Hepatocyte (in vitro differentiated cells): Measurements from ENCODE around the gene TRA2B. TPM values are rescaled to one million over a fixed set of nuclear protein-coding genes. Genes with fewer than 3 reads are reported as not detected.

Experiments used
- DNase-seq: peaks from one replicate; pipeline ENCODE4 v3.0.0-alpha.2; 2016; ENCODE audit warnings: low spot score
- H2AFZ ChIP-seq: fragments of 200-600 bp; sonication (generic); 2 replicates; pipeline ENCODE4 v1.6.0; 2016; ENCODE audit warnings: antibody characterized with exemption, mild to moderate bottlenecking
- H3K27ac ChIP-seq: fragments of 200-600 bp; sonication (generic); 2 replicates; pipeline ENCODE4 v1.5.1; 2016; ENCODE audit warnings: mild to moderate bottlenecking
- H3K27me3 ChIP-seq: fragments of 200-600 bp; sonication (generic); 2 replicates; pipeline ENCODE4 v1.6.1; 2016
- H3K36me3 ChIP-seq: fragments of 200-600 bp; sonication (generic); replicated peaks from 2 replicates; pipeline ENCODE4 v1.5.1; 2016; ENCODE audit warnings: low read depth; ENCODE audit not compliant: insufficient read depth
- H3K4me1 ChIP-seq: fragments of 200-600 bp; sonication (generic); 2 replicates; pipeline ENCODE4 v1.5.1; 2016; ENCODE audit warnings: mild to moderate bottlenecking, moderate library complexity; ENCODE audit not compliant: insufficient read depth
- H3K4me2 ChIP-seq: fragments of 200-600 bp; sonication (generic); 2 replicates; pipeline ENCODE4 v1.6.0; 2016
- H3K4me3 ChIP-seq: fragments of 200-600 bp; sonication (generic); 2 replicates; pipeline ENCODE4 v1.5.1; 2016; ENCODE audit warnings: mild to moderate bottlenecking
- H3K79me2 ChIP-seq: fragments of 200-600 bp; sonication (generic); 2 replicates; pipeline ENCODE4 v1.6.0; 2017; ENCODE audit warnings: mild to moderate bottlenecking
- H3K9me2 ChIP-seq: fragments of 200-600 bp; sonication (generic); replicated peaks from 2 replicates; pipeline ENCODE4 v1.6.0; 2017; ENCODE audit warnings: mild to moderate bottlenecking; ENCODE audit not compliant: insufficient read depth
- H3K9me3 ChIP-seq: fragments of 200-600 bp; sonication (generic); 2 replicates; pipeline ENCODE4 v1.5.1; 2016; ENCODE audit warnings: low read depth, mild to moderate bottlenecking
- H4K20me1 ChIP-seq: fragments of 200-600 bp; sonication (generic); 2 replicates; pipeline ENCODE4 v1.6.0; 2016; ENCODE audit warnings: mild to moderate bottlenecking; ENCODE audit not compliant: insufficient read depth, poor library complexity, severe bottlenecking
- EZH2 ChIP-seq: fragments of 200-600 bp; sonication (generic); IDR thresholded peaks from 2 replicates; pipeline ENCODE4 v1.6.1; 2016; ENCODE audit warnings: antibody characterized with exemption, mild to moderate bottlenecking, borderline replicate concordance
- EZH2phosphoT487 ChIP-seq: fragments of 200-600 bp; sonication (generic); IDR thresholded peaks from one replicate; pipeline ENCODE4 v1.6.1; 2018; ENCODE audit warnings: antibody characterized with exemption, mild to moderate bottlenecking, low read depth, moderate library complexity; ENCODE audit not compliant: unreplicated experiment, severe bottlenecking
- WGBS: methylation state at CpG from one replicate; pipeline ENCODE4 v1.1.6; 2016; ENCODE audit warnings: low lambda C conversion rate; ENCODE audit errors: missing lambda C conversion rate; 5-methylcytosine and 5-hydroxymethylcytosine counted together
- polyA plus RNA-seq: library from polyadenylated mRNA; unstranded; fragments of >200 nt; fragmentation: Nextera tagmentation; extraction: Ambion mirVana; gene quantifications from 2 replicates; pipeline ENCODE4 v1.2.1, GENCODE V29; 2016
- total RNA-seq: library from RNA; depleted of rRNA; stranded (reverse); fragments of >200 nt; gene quantifications from 2 replicates; pipeline ENCODE4 v1.2.3, GENCODE V29; 2014
- TF ChIP-seq, protein P1 (sequence below): fragments of 200-600 bp; sonication (generic); IDR thresholded peaks from 2 replicates; pipeline ENCODE4 v1.5.1; 2016; ENCODE audit warnings: antibody characterized with exemption, mild to moderate bottlenecking; ENCODE audit not compliant: poor library complexity

TRA2B gene
- total and polyA plus RNA-seq, 2 experiments from 2014 or later: 93.6 to 135 TPM

GRCh38 chr3:185971579-185971978, 33.8 kb upstream of the TRA2B start:
- Histone ChIP-seq H3K4me3 (no peak overlapping the region), H3K79me2 (no peaks in the 10 kb centered on the region), H3K4me2 (no peak overlapping the region), H3K9me3 (no peaks in the 10 kb centered on the region), H3K27ac (no peak overlapping the region), H3K36me3 (no peaks in the 10 kb centered on the region), H4K20me1 (no peaks in the 10 kb centered on the region), H3K9me2 (no peaks in the 10 kb centered on the region), H2AFZ (no peak overlapping the region), H3K4me1 (no peaks in the 10 kb centered on the region), H3K27me3 (no peaks in the 10 kb centered on the region)
- 92% methylated on average over 18 of the region's 18 CpGs for WGBS
- no peak for DNase-seq
- TF ChIP-seq EZH2phosphoT487: no peak
- TF ChIP-seq EZH2: no peak
- TF ChIP-seq, protein P1, sequence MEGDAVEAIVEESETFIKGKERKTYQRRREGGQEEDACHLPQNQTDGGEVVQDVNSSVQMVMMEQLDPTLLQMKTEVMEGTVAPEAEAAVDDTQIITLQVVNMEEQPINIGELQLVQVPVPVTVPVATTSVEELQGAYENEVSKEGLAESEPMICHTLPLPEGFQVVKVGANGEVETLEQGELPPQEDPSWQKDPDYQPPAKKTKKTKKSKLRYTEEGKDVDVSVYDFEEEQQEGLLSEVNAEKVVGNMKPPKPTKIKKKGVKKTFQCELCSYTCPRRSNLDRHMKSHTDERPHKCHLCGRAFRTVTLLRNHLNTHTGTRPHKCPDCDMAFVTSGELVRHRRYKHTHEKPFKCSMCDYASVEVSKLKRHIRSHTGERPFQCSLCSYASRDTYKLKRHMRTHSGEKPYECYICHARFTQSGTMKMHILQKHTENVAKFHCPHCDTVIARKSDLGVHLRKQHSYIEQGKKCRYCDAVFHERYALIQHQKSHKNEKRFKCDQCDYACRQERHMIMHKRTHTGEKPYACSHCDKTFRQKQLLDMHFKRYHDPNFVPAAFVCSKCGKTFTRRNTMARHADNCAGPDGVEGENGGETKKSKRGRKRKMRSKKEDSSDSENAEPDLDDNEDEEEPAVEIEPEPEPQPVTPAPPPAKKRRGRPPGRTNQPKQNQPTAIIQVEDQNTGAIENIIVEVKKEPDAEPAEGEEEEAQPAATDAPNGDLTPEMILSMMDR: no peak

- Histone ChIP-seq H3K4me3 (no peak overlapping the region), H3K9me2 (no peaks in the 10 kb centered on the region), H3K4me1 (no peaks in the 10 kb centered on the region), H2AFZ (no peak overlapping the region), H3K9me3 (no peaks in the 10 kb centered on the region), H4K20me1 (no peaks in the 10 kb centered on the region), H3K4me2 (no peak overlapping the region), H3K27ac (no peak overlapping the region), H3K27me3 (no peaks in the 10 kb centered on the region), H3K36me3 (no peaks in the 10 kb centered on the region), H3K79me2 (no peaks in the 10 kb centered on the region)
- DNase-seq: no peak
- TF ChIP-seq, protein P1: no peak
- no peak for TF ChIP-seq EZH2
- no peak for TF ChIP-seq EZH2phosphoT487
- WGBS: 86% methylated on average over 2 of the region's 2 CpGs
Observed at GRCh38 chr3:185968168-185968567, 30.4 kb upstream of the TRA2B start.

- 47% methylated on average over 2 of the region's 2 CpGs for whole genome bisulfite sequencing
- Histone ChIP-seq H3K9me2 (no peaks in the 10 kb centered on the region), H3K4me2 (no peak overlapping the region), H3K4me3 (no peak overlapping the region), H3K9me3 (no peaks in the 10 kb centered on the region), H3K27me3 (no peaks in the 10 kb centered on the region), H4K20me1 (no peaks in the 10 kb centered on the region), H3K79me2 (no peaks in the 10 kb centered on the region), H2AFZ (no peak overlapping the region), H3K36me3 (no peaks in the 10 kb centered on the region), H3K4me1 (no peaks in the 10 kb centered on the region), H3K27ac (no peak overlapping the region)
- no peak for DNase-seq
- no peak for TF ChIP-seq EZH2phosphoT487
- no peak for TF ChIP-seq EZH2
- TF ChIP-seq, protein P1: no peak
Observed at GRCh38 chr3:185966655-185967054, 28.8 kb upstream of the TRA2B start.

GRCh38 chr3:185965496-185965895, 27.7 kb upstream of the TRA2B start:
- H3K4me2 ChIP-seq: no peak overlapping the region
- H3K27me3 ChIP-seq: no peaks in the 10 kb centered on the region
- no peak overlapping the region for H3K4me3 ChIP-seq
- H2AFZ ChIP-seq: no peak overlapping the region
- H3K79me2 ChIP-seq: no peaks in the 10 kb centered on the region
- no peaks in the 10 kb centered on the region for H3K9me3 ChIP-seq
- no peaks in the 10 kb centered on the region for H3K36me3 ChIP-seq
- H3K4me1 ChIP-seq: no peaks in the 10 kb centered on the region
- DNase-seq: no peak
- no peak for TF ChIP-seq EZH2
- TF ChIP-seq, protein P1: no peak
- TF ChIP-seq EZH2phosphoT487: no peak
- no peaks in the 10 kb centered on the region for H3K9me2 ChIP-seq
- 68% methylated on average over 2 of the region's 2 CpGs for WGBS
- H3K27ac ChIP-seq: no peak overlapping the region
- no peaks in the 10 kb centered on the region for H4K20me1 ChIP-seq
